Neural progenitor cell (in vitro differentiated cells): ENCODE measurements around the gene SPINT3. TPM values are rescaled to one million over a fixed set of nuclear protein-coding genes. Genes with fewer than 3 reads are reported as not detected.

Experiments used
- DNase-seq: peaks from one replicate; pipeline ENCODE4 v3.0.0-alpha.2; 2016; ENCODE audit warnings: low spot score
- H2AFZ ChIP-seq: fragments of 200-600 bp; sonication (generic); replicated peaks from 2 replicates; pipeline ENCODE4 v1.6.1; 2016; ENCODE audit warnings: antibody characterized with exemption
- H3F3A ChIP-seq: fragments of 200-600 bp; sonication (generic); 2 replicates; pipeline ENCODE4 v1.6.1; 2016; ENCODE audit warnings: antibody characterized with exemption, low read depth
- H3K27ac ChIP-seq: fragments of 200-600 bp; sonication (generic); 2 replicates; pipeline ENCODE4 v1.5.1; 2016; ENCODE audit warnings: mild to moderate bottlenecking
- H3K27me3 ChIP-seq: fragments of 200-600 bp; sonication (generic); 2 replicates; pipeline ENCODE4 v1.6.1; 2016; ENCODE audit warnings: mild to moderate bottlenecking, moderate library complexity
- H3K36me3 ChIP-seq: fragments of 200-600 bp; sonication (generic); 2 replicates; pipeline ENCODE4 v1.5.1; 2016
- H3K4me1 ChIP-seq: fragments of 200-600 bp; sonication (generic); 2 replicates; pipeline ENCODE4 v1.6.1; 2016; ENCODE audit warnings: mixed run types
- H3K4me2 ChIP-seq: fragments of 200-600 bp; sonication (generic); 2 replicates; pipeline ENCODE4 v1.6.1; 2016
- H3K4me3 ChIP-seq: fragments of 200-600 bp; sonication (generic); 2 replicates; pipeline ENCODE4 v1.5.1; 2016
- H3K79me2 ChIP-seq: fragments of 200-600 bp; sonication (generic); 2 replicates; pipeline ENCODE4 v1.6.1; 2016; ENCODE audit warnings: low read depth
- H3K9ac ChIP-seq: fragments of 200-600 bp; sonication (generic); 2 replicates; pipeline ENCODE4 v1.6.1; 2016
- H3K9me3 ChIP-seq: fragments of 200-600 bp; sonication (generic); 2 replicates; pipeline ENCODE4 v1.5.1; 2016; ENCODE audit warnings: low read depth
- H4K20me1 ChIP-seq: fragments of 200-600 bp; sonication (generic); 2 replicates; pipeline ENCODE4 v1.6.1; 2016; ENCODE audit warnings: low read depth
- H3K27ac Mint-ChIP-seq: 3 replicates; pipeline ENCODE4 v1.8.0; 2021; ENCODE audit warnings: mixed read lengths
- H3K27me3 Mint-ChIP-seq: 2 replicates; pipeline ENCODE4 v1.8.0; 2022; ENCODE audit warnings: low read depth, mild to moderate bottlenecking, inconsistent platforms, moderate library complexity, mixed read lengths; ENCODE audit not compliant: insufficient read depth
- H3K36me3 Mint-ChIP-seq: 3 replicates; pipeline ENCODE4 v1.8.0; 2021; ENCODE audit warnings: mixed read lengths
- H3K4me1 Mint-ChIP-seq: 3 replicates; pipeline ENCODE4 v1.8.0; 2021; ENCODE audit warnings: mixed read lengths
- H3K4me3 Mint-ChIP-seq: 3 replicates; pipeline ENCODE4 v1.8.0; 2021; ENCODE audit warnings: mild to moderate bottlenecking, moderate library complexity, mixed read lengths
- H3K9me3 Mint-ChIP-seq: 3 replicates; pipeline ENCODE4 v1.8.0; 2020; ENCODE audit warnings: mixed read lengths
- EZH2 ChIP-seq: fragments of 200-600 bp; sonication (generic); IDR thresholded peaks from 2 replicates; pipeline ENCODE4 v1.6.1; 2017; ENCODE audit warnings: antibody characterized with exemption, mild to moderate bottlenecking, moderate library complexity
- EZH2phosphoT487 ChIP-seq: fragments of 200-600 bp; sonication (generic); IDR thresholded peaks from 2 replicates; pipeline ENCODE4 v1.6.1; 2017; ENCODE audit warnings: antibody characterized with exemption
- total RNA-seq: library from RNA; depleted of rRNA; stranded (reverse); fragments of >200 nt; gene quantifications from 2 replicates; pipeline ENCODE4 v1.2.3, GENCODE V29; 2015; ENCODE audit warnings: low replicate concordance
- TF ChIP-seq, protein P1 (sequence below): fragments of 200-600 bp; sonication (generic); IDR thresholded peaks from 2 replicates; pipeline ENCODE4 v1.5.1; 2017; ENCODE audit warnings: antibody characterized with exemption, mild to moderate bottlenecking

Gene SPINT3
- total RNA-seq, 1 donor from 2014 or later = not detected

DNA sequence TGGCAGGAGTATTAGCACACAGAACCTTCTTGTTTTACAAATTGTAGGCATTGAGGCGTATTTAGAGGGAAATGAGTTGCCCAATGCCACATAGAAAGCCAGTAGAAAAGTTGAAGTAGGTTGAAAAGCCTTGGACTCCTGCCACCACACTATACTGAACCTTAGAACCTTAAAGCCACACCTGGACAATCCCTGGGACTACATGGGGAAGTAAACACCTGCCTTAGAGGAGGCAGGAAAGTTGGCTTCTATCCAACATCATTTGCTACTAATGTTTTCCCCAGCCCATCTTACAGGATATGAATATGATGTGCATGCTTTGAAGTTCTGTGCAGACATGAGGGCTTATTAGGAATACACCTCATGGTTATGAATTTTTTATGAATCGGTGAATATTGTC lies 37.0 kb upstream of the SPINT3 start:
- H3K9me3 ChIP-seq = no peaks in the 10 kb centered on the region
- no peaks in the 10 kb centered on the region for H3K79me2 ChIP-seq
- no peaks in the 10 kb centered on the region for H3K36me3 ChIP-seq
- no peaks in the 10 kb centered on the region for H3K27me3 ChIP-seq
- no peaks in the 10 kb centered on the region for H3K4me1 ChIP-seq
- Mint-ChIP-seq H3K4me3 (no peak overlapping the region), H3K9me3 (no peaks in the 10 kb centered on the region), H3K27ac (no peak overlapping the region), H3K27me3 (peaks cover 2% of the 10 kb centered on the region), H3K36me3 (no peaks in the 10 kb centered on the region), H3K4me1 (no peaks in the 10 kb centered on the region)
- DNase-seq = no peak
- no peak overlapping the region for H3K9ac ChIP-seq
- no peaks in the 10 kb centered on the region for H4K20me1 ChIP-seq
- no peak overlapping the region for H3K4me3 ChIP-seq
- no peak for TF ChIP-seq EZH2phosphoT487
- TF ChIP-seq, protein P1, sequence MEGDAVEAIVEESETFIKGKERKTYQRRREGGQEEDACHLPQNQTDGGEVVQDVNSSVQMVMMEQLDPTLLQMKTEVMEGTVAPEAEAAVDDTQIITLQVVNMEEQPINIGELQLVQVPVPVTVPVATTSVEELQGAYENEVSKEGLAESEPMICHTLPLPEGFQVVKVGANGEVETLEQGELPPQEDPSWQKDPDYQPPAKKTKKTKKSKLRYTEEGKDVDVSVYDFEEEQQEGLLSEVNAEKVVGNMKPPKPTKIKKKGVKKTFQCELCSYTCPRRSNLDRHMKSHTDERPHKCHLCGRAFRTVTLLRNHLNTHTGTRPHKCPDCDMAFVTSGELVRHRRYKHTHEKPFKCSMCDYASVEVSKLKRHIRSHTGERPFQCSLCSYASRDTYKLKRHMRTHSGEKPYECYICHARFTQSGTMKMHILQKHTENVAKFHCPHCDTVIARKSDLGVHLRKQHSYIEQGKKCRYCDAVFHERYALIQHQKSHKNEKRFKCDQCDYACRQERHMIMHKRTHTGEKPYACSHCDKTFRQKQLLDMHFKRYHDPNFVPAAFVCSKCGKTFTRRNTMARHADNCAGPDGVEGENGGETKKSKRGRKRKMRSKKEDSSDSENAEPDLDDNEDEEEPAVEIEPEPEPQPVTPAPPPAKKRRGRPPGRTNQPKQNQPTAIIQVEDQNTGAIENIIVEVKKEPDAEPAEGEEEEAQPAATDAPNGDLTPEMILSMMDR = no peak
- TF ChIP-seq EZH2 = no peak
- no peak overlapping the region for H3K27ac ChIP-seq
- H3F3A ChIP-seq = no peaks in the 10 kb centered on the region
- no peak overlapping the region for H3K4me2 ChIP-seq
- H2AFZ ChIP-seq = no peak overlapping the region

DNA sequence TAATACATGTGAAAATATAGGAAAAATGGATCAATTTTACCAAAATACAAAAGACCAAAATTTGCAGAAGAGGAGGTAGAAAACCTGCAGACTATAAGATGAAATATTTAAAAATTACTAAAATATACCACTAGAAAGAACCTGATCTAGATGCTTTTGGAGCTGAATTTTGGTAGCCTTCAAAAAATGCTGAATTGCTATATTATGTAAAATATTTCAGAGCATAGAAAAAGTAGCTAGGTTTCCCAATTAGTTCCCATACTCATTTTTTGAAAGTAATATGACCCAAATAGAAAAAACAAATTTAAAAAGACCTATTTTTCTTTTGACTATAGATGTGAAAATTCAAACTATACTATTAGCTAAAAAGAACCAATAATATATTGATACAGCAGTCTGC lies 35.3 kb upstream of the SPINT3 start:
- Mint-ChIP-seq H3K4me1 (no peaks in the 10 kb centered on the region), H3K27me3 (peaks cover 2% of the 10 kb centered on the region), H3K36me3 (no peaks in the 10 kb centered on the region), H3K27ac (no peak overlapping the region), H3K9me3 (no peaks in the 10 kb centered on the region), H3K4me3 (no peak overlapping the region)
- Histone ChIP-seq H2AFZ (no peak overlapping the region), H3K36me3 (no peaks in the 10 kb centered on the region), H3K27me3 (no peaks in the 10 kb centered on the region), H3K4me1 (no peaks in the 10 kb centered on the region), H3K4me2 (no peak overlapping the region), H4K20me1 (no peaks in the 10 kb centered on the region), H3F3A (no peaks in the 10 kb centered on the region), H3K79me2 (no peaks in the 10 kb centered on the region), H3K4me3 (no peak overlapping the region), H3K27ac (no peak overlapping the region), H3K9me3 (no peaks in the 10 kb centered on the region), H3K9ac (no peak overlapping the region)
- TF ChIP-seq, protein P1 = no peak
- TF ChIP-seq EZH2 = no peak
- no peak for TF ChIP-seq EZH2phosphoT487
- no peak for DNase-seq

DNA sequence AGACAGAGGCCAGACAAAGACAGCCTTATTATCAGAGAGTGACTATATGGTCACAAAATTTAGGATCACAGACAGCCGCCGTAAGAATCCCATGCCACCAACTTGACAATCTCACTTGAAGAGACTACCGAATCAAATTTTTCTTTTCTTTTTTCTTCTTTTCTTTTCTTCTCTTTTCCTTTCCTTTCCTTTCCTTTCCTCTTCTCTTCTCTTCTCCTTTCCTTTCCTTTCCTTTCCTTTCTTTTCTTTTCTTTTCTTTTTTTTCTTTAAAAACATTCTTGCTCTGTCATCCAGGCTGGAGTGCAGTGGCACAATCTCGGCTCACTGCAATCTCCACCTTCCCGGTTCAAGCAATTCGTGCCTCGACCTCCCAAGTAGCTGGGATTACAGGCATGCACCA lies 33.0 kb upstream of the SPINT3 start:
- H3K4me3 ChIP-seq = no peak overlapping the region
- H3K79me2 ChIP-seq = no peaks in the 10 kb centered on the region
- Mint-ChIP-seq H3K27me3 (peaks cover 8% of the 10 kb centered on the region), H3K36me3 (no peaks in the 10 kb centered on the region), H3K4me1 (no peaks in the 10 kb centered on the region), H3K9me3 (no peaks in the 10 kb centered on the region), H3K4me3 (no peak overlapping the region), H3K27ac (no peak overlapping the region)
- H3K9ac ChIP-seq = no peak overlapping the region
- no peaks in the 10 kb centered on the region for H3F3A ChIP-seq
- H3K4me2 ChIP-seq = no peak overlapping the region
- H3K36me3 ChIP-seq = no peaks in the 10 kb centered on the region
- DNase-seq = no peak
- H3K27ac ChIP-seq = no peak overlapping the region
- no peaks in the 10 kb centered on the region for H4K20me1 ChIP-seq
- H3K27me3 ChIP-seq = no peaks in the 10 kb centered on the region
- H3K4me1 ChIP-seq = no peaks in the 10 kb centered on the region
- TF ChIP-seq EZH2phosphoT487 (no peak), EZH2 (no peak)
- TF ChIP-seq, protein P1 = no peak
- no peak overlapping the region for H2AFZ ChIP-seq
- no peaks in the 10 kb centered on the region for H3K9me3 ChIP-seq
